HL-60 (cell line): Measurements from ENCODE around the gene STUM.

Experiments used
- CTCF ChIP-seq: IDR thresholded peaks from one replicate; pipeline ENCODE4 v1.5.1; 2011; ENCODE audit warnings: low read length, control low read depth, inconsistent platforms; ENCODE audit not compliant: insufficient read depth
- POLR2AphosphoS5 ChIP-seq: IDR thresholded peaks from 2 replicates; pipeline ENCODE4 v1.6.1; 2012; ENCODE audit warnings: low read depth
- REST ChIP-seq: IDR thresholded peaks from 2 replicates; pipeline ENCODE4 v1.6.1; 2012; ENCODE audit warnings: low read depth; ENCODE audit not compliant: insufficient replicate concordance

- TF ChIP-seq CTCF (no peak), POLR2AphosphoS5 (no peak), REST (no peak)
Observed at GRCh38 chr1:226531360-226532093, 17.0 kb upstream of the STUM start.
